Cardiac muscle cell (in vitro differentiated cells and primary cell): ENCODE results near the gene ZBED2. TPM values are rescaled to one million over a fixed set of nuclear protein-coding genes. Genes with fewer than 3 reads are reported as not detected.
"Not testable (repeated sequence)": the region's sequence is repeated elsewhere in the genome, so short reads cannot be mapped to it uniquely, and the experiment has no call there.

Experiments
- DNase-seq, 2 donors: peaks; one replicate each; pipeline versions ENCODE4 v3.0.0 to v3.0.0-alpha.2; 2010 to 2017; ENCODE audit warnings: low read depth in 1 of 2, low spot score in 1 of 2
- H3K27ac ChIP-seq: fragments of 200-600 bp; sonication (generic); 2 replicates; pipeline ENCODE4 v1.5.1; 2016
- H3K27me3 ChIP-seq: fragments of 200-600 bp; sonication (generic); 2 replicates; pipeline ENCODE4 v1.6.0; 2016; ENCODE audit warnings: control low read depth
- H3K36me3 ChIP-seq: fragments of 200-600 bp; sonication (generic); 2 replicates; pipeline ENCODE4 v1.5.1; 2016; ENCODE audit warnings: control low read depth
- H3K4me1 ChIP-seq: fragments of 200-600 bp; sonication (generic); 2 replicates; pipeline ENCODE4 v1.8.1; 2017; ENCODE audit warnings: low read depth, mild to moderate bottlenecking, mixed run types
- H3K4me3 ChIP-seq: fragments of 200-600 bp; sonication (generic); 2 replicates; pipeline ENCODE4 v1.5.1; 2016; ENCODE audit warnings: mild to moderate bottlenecking
- H3K9me3 ChIP-seq: fragments of 200-600 bp; sonication (generic); 2 replicates; pipeline ENCODE4 v1.5.1; 2017; ENCODE audit warnings: low read depth, mild to moderate bottlenecking, control low read depth
- polyA plus RNA-seq: library from polyadenylated mRNA; unstranded; fragments of >200 nt; fragmentation: Nextera tagmentation; extraction: Ambion mirVana; gene quantifications from 2 replicates; pipeline ENCODE4 v1.2.1, GENCODE V29; 2016
- total RNA-seq: library from RNA; depleted of rRNA; stranded (reverse); fragments of >200 nt; gene quantifications from 2 replicates; pipeline ENCODE4 v1.2.3, GENCODE V29; 2016
- TF ChIP-seq, protein P1 (sequence below): IDR thresholded peaks from 2 replicates; pipeline ENCODE4 v1.5.1; 2012; ENCODE audit warnings: low read depth, mild to moderate bottlenecking, low read length

The ZBED2 gene, protein sequence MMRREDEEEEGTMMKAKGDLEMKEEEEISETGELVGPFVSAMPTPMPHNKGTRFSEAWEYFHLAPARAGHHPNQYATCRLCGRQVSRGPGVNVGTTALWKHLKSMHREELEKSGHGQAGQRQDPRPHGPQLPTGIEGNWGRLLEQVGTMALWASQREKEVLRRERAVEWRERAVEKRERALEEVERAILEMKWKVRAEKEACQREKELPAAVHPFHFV
- total RNA-seq (not detected in 2 replicates), polyA plus RNA-seq (not detected in 2 replicates)

DNA sequence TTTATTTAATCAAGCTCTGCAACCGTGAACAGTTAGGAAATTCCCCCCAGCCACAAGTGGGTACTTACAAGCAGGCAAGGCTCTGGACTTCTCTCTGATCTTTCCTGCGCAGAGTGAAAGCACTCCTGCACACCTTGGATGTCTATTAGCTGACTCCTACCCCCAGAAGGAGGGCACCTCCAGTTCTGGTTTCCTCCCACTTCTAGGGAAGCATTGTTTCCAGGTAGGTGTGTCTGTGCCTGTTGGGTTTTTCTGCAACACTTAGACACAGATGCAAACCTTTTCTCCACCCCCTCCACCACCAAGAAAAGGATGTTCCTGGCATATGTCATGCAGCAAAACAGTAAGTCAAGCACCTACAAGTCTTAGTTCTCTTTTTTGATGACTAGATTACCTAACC is at the start of gene ZBED2:
ZBED2 (minus strand) TSS at position 115 of the 400 bp plus-strand sequence. CDS start 1,145 bp downstream, outside the sequence.
- Histone ChIP-seq H3K4me1 (no peaks in the 10 kb centered on the region), H3K27me3 (no peaks in the 10 kb centered on the region), H3K4me3 (no peak within 1 kb of the TSS), H3K9me3 (no peaks in the 10 kb centered on the region), H3K36me3 (no peaks in the 10 kb centered on the region), H3K27ac (no peak within 1 kb of the TSS)
- TF ChIP-seq, protein P1, sequence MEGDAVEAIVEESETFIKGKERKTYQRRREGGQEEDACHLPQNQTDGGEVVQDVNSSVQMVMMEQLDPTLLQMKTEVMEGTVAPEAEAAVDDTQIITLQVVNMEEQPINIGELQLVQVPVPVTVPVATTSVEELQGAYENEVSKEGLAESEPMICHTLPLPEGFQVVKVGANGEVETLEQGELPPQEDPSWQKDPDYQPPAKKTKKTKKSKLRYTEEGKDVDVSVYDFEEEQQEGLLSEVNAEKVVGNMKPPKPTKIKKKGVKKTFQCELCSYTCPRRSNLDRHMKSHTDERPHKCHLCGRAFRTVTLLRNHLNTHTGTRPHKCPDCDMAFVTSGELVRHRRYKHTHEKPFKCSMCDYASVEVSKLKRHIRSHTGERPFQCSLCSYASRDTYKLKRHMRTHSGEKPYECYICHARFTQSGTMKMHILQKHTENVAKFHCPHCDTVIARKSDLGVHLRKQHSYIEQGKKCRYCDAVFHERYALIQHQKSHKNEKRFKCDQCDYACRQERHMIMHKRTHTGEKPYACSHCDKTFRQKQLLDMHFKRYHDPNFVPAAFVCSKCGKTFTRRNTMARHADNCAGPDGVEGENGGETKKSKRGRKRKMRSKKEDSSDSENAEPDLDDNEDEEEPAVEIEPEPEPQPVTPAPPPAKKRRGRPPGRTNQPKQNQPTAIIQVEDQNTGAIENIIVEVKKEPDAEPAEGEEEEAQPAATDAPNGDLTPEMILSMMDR = no peak
- no peak for DNase-seq

DNA sequence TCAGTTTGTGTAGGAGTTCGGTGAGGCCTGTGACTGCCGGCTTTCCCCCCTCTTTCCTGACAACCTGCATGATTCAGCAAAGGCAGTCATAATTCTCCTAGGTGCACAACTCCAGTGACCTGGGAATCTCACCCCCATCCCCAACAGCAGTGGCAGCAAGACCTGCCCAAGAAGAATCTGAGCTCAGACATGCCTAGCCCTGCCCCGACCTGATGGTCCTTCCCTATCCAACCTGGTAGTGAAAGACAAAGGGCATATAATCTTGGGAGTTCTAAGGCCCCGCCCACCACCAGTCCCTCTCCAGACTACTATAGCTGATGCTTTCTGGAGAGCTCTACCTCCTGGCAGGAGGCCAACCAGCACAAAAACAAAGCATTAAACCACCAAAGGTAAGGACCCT is 44.2 kb upstream of the ZBED2 start:
- H3K4me1 ChIP-seq = peaks cover 12% of the 10 kb centered on the region
- no peak for DNase-seq
- no peak overlapping the region for H3K4me3 ChIP-seq
- TF ChIP-seq, protein P1 = no peak
- no peak overlapping the region for H3K27ac ChIP-seq
- H3K9me3 ChIP-seq = no peaks in the 10 kb centered on the region
- H3K36me3 ChIP-seq = no peaks in the 10 kb centered on the region
- peaks cover 18% of the 10 kb centered on the region for H3K27me3 ChIP-seq

DNA sequence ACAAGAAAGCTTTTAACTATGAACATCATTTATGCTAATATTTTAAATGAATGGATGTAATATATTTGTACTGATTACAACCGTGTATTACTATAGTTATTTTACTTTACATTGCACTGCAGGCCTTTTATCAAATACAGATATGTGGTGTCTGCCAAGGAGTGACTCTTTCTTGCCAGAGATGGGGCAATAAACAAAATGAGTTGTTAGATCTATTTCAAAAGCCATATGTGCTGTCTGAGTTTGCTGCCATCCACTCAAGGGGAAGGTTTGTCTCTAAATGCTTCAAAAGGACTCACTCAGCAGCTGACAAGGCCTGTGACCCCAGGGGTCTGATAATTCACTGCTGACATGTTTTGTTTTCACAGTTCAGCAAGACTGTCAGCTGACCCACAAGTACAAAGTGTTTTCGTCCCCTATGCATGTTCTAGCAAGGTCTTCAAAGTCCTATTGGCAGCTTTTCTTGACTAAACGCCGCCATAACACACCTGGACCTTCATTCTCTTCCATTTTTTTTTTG is 41.3 kb upstream of the ZBED2 start:
- Histone ChIP-seq H3K36me3 (no peaks in the 10 kb centered on the region), H3K4me3 (no peak overlapping the region), H3K27ac (no peak overlapping the region), H3K4me1 (peaks cover 12% of the 10 kb centered on the region), H3K27me3 (peaks cover 27% of the 10 kb centered on the region), H3K9me3 (no peaks in the 10 kb centered on the region)
- TF ChIP-seq, protein P1 = no peak
- peak; percentile 14 to 76 for DNase-seq

DNA sequence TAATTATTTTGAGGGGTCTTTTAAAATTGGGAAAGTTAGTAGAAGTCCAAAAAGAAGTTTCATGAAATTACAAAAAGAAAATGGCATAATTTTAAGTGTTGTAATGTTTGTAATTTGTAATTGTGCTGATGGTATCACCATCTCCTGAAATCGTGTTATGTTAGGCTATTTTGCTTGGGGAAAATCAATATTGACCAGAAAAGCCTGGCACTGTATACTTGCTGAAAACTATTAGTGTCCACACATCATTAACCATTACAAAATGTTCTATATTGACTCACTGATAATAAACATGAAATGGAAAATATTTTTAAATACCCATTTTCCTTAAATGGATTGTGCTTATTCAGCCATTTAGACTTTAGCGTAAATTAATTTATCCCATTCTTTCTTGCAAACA is 40.3 kb upstream of the ZBED2 start:
- H3K36me3 ChIP-seq = no peaks in the 10 kb centered on the region
- H3K4me1 ChIP-seq = peaks cover 12% of the 10 kb centered on the region
- H3K27me3 ChIP-seq = peaks cover 27% of the 10 kb centered on the region
- no peak overlapping the region for H3K27ac ChIP-seq
- H3K9me3 ChIP-seq = no peaks in the 10 kb centered on the region
- DNase-seq = no peak
- no peak overlapping the region for H3K4me3 ChIP-seq
- TF ChIP-seq, protein P1 = no peak

DNA sequence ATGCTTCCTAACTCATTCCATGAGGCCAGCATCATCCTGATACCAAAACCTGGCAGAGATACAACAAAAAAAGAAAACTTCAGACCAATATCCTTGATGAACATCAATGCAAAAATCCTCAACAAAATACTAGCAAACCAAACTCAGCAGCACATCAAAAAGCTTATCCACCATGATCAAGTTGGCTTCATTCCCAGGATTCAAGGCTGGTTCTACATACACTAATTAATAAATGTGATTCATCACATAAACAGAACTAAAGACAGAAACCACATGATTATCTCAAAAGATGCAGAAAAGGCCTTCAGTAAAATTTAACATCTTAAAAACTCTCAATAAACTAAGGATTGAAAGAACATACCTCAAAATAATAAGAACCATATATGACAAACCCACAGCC is 35.5 kb upstream of the ZBED2 start:
- H3K9me3 ChIP-seq, DNase-seq, H3K27ac ChIP-seq, H3K4me3 ChIP-seq, H3K4me1 ChIP-seq, H3K36me3 ChIP-seq: not testable (repeated sequence)
- peaks cover 13% of the 10 kb centered on the region for H3K27me3 ChIP-seq

DNA sequence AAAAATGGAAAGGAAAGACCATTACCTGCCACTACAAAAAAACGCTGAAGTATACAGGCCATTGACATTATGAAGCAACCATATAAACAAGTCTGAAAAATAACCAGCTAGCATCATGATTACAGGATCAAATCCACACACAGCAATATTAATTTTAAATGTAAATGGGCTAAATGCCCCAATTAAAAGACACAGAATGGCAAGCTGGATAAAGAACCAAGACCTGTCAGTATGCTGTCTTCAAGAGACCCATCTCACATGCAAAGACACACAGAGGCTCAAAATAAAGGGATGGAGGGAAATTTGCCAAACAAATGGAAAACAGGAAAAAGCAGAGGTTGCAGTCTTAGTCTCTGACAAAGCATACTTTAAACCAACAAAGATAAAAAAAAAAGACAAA is 33.9 kb upstream of the ZBED2 start:
- DNase-seq, H3K4me1 ChIP-seq, H3K27me3 ChIP-seq, H3K36me3 ChIP-seq, H3K4me3 ChIP-seq, H3K27ac ChIP-seq, H3K9me3 ChIP-seq: not testable (repeated sequence)

DNA sequence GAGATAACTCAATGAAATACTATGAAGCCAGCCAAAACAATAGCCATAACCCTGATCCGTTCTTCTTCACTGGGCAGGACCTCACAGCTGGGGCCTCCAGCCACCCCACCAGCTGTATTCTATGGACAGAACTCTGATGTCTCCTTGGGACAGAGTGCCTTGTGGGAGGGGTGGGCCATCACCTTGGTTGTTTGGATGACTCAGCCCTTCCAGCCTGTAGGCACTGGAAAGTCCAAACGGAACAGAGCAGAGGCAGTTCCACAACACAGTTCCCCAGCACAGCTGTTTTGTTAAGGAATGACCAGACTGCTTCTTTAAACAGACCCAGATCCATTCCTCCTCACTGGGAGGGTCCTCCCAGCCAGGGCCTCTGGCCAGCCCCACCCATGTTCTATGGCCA is 31.9 kb upstream of the ZBED2 start:
- no peak overlapping the region for H3K27ac ChIP-seq
- H3K9me3 ChIP-seq = no peaks in the 10 kb centered on the region
- no peaks in the 10 kb centered on the region for H3K4me1 ChIP-seq
- no peak overlapping the region for H3K4me3 ChIP-seq
- TF ChIP-seq, protein P1 = no peak
- no peak for DNase-seq
- H3K36me3 ChIP-seq = no peaks in the 10 kb centered on the region
- H3K27me3 ChIP-seq = no peaks in the 10 kb centered on the region
